WTC11 (cell line): ENCODE data around the gene FMN2.

Experiments
- AFF4 ChIP-seq: sonication (generic); formaldehyde crosslinking; IDR thresholded peaks from 2 replicates; pipeline ENCODE4 v1.8.1; 2023; ENCODE audit warnings: mild to moderate bottlenecking, missing genetic modification reagents, borderline replicate concordance
- ATF6 ChIP-seq: sonication (generic); formaldehyde crosslinking; IDR thresholded peaks from 2 replicates; pipeline ENCODE4 v1.8.1; 2023; ENCODE audit warnings: mild to moderate bottlenecking, missing genetic modification reagents
- CTCF ChIP-seq: fragments of 200-600 bp; IDR thresholded peaks from 2 replicates; pipeline ENCODE4 v1.8.0; 2022; ENCODE audit warnings: antibody characterized with exemption
- ELF4 ChIP-seq: sonication (generic); formaldehyde crosslinking; IDR thresholded peaks from 2 replicates; pipeline ENCODE4 v1.8.1; 2022; ENCODE audit warnings: low read depth, mild to moderate bottlenecking, moderate library complexity, missing genetic modification reagents
- ERG ChIP-seq: fragments of 250-450 bp; sonication (Bioruptor Pico); IDR thresholded peaks from 2 replicates; pipeline ENCODE4 v1.8.0; 2021; ENCODE audit warnings: mild to moderate bottlenecking
- FOXP4 ChIP-seq: sonication (generic); formaldehyde crosslinking; IDR thresholded peaks from 2 replicates; pipeline ENCODE4 v1.8.0; 2022; ENCODE audit warnings: mild to moderate bottlenecking, missing genetic modification reagents
- GTF2I ChIP-seq: fragments of 250-450 bp; sonication (Bioruptor Pico); conservative IDR thresholded peaks from 2 replicates; pipeline ENCODE4 v1.4.0; 2021; ENCODE audit warnings: mild to moderate bottlenecking
- IRF1 ChIP-seq: sonication (generic); formaldehyde crosslinking; IDR thresholded peaks from 2 replicates; pipeline ENCODE4 v1.8.0; 2023; ENCODE audit warnings: missing genetic modification reagents
- NR2C2 ChIP-seq: sonication (generic); formaldehyde crosslinking; IDR thresholded peaks from 2 replicates; pipeline ENCODE4 v1.8.0; 2022; ENCODE audit warnings: mild to moderate bottlenecking, missing genetic modification reagents
- NR3C1 ChIP-seq: sonication (generic); formaldehyde crosslinking; conservative IDR thresholded peaks from 2 replicates; pipeline ENCODE4 v1.8.1; 2023; ENCODE audit warnings: low read depth, mild to moderate bottlenecking, missing genetic modification reagents
- TP53 ChIP-seq: sonication (generic); formaldehyde crosslinking; IDR thresholded peaks from 2 replicates; pipeline ENCODE4 v1.8.1; 2023; ENCODE audit warnings: mild to moderate bottlenecking, missing genetic modification reagents
- ZNF416 ChIP-seq: fragments of 250-450 bp; sonication (Bioruptor Pico); IDR thresholded peaks from 2 replicates; pipeline ENCODE4 v1.9.0; 2021; ENCODE audit warnings: mild to moderate bottlenecking, inconsistent platforms

GRCh38 chr1:240114222-240114621, 22.5 kb downstream of the FMN2 start:
- TF ChIP-seq CTCF = no peak
- TF ChIP-seq IRF1 (CRISPR knock-in tag) = no peak
- no peak for TF ChIP-seq GTF2I (CRISPR knock-in tag)
- TF ChIP-seq NR3C1 (CRISPR knock-in tag) = no peak
- TF ChIP-seq AFF4 (CRISPR knock-in tag) = no peak
- TF ChIP-seq ELF4 = no peak
- TF ChIP-seq ERG (CRISPR knock-in tag) = no peak
- no peak for TF ChIP-seq FOXP4
- TF ChIP-seq ZNF416 = no peak
- TF ChIP-seq NR2C2 (CRISPR knock-in tag) = no peak
- TF ChIP-seq ATF6 (CRISPR knock-in tag) = no peak
- TF ChIP-seq TP53 (CRISPR knock-in tag) = no peak
